GM12865 (cell line): ENCODE results near the gene ZNF444.

Source experiments
- DNase-seq: peaks from one replicate; pipeline ENCODE4 v3.0.0; 2010; ENCODE audit warnings: low read depth
- H3K4me3 ChIP-seq: 2 replicates; pipeline ENCODE4 v1.5.1; 2011; ENCODE audit warnings: mild to moderate bottlenecking, low read depth, low read length, control low read depth
- CTCF ChIP-seq: IDR thresholded peaks from 2 replicates; pipeline ENCODE4 v1.5.1; 2011; ENCODE audit warnings: low read length, control low read depth, low read depth, inconsistent platforms; ENCODE audit not compliant: insufficient read depth; ENCODE audit errors: missing control alignments

ZNF444 gene

DNA sequence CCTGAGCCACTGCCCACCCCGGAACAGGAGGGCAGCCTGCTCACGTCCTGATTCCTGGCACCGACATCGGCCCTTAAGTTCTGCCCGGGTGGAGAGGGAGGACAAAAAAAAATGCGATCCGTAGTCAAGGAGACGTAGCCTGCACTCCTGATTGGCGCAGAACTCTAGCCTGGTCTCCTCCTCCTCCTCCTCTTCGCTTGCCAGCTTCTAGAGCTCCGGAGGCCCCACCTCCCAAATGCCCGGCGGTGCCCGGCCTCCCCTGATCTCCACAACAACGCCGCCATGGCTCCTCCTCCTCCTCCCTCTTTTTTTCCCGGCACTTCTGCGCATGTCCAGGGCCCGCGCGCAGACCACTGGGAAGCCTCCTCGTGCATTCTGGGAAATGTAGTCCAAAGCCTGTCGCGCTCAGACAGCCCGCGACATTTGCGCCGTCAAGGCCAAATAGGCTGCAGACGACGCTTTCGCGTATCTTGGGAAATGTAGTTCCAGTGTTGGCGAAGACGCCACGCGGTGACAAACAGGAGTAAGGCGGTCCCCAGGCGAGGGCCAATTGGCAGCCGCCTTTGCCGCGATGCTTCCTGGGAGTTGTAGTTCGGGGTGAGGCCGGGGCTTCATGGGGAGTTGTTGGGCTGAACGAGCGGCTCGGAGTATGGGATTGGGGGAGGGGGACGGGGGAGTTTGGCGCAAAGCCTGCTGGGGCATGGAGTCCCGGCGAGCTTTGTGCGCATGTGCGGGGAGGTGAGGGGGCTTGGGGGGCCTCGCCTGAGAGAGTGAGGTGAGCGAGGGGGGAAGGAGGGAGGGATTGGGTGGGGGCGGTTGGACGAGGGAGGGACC, at the start of gene ZNF444:
Gene ZNF444 (plus strand): TSS at position 705 of the 834 bp plus-strand sequence. CDS start 5,625 bp downstream, outside the sequence.
- TF ChIP-seq CTCF, result no peak
- peak within 1 kb of the TSS; percentile 72 for H3K4me3 ChIP-seq
- DNase-seq, result peak; percentile 99

DNA sequence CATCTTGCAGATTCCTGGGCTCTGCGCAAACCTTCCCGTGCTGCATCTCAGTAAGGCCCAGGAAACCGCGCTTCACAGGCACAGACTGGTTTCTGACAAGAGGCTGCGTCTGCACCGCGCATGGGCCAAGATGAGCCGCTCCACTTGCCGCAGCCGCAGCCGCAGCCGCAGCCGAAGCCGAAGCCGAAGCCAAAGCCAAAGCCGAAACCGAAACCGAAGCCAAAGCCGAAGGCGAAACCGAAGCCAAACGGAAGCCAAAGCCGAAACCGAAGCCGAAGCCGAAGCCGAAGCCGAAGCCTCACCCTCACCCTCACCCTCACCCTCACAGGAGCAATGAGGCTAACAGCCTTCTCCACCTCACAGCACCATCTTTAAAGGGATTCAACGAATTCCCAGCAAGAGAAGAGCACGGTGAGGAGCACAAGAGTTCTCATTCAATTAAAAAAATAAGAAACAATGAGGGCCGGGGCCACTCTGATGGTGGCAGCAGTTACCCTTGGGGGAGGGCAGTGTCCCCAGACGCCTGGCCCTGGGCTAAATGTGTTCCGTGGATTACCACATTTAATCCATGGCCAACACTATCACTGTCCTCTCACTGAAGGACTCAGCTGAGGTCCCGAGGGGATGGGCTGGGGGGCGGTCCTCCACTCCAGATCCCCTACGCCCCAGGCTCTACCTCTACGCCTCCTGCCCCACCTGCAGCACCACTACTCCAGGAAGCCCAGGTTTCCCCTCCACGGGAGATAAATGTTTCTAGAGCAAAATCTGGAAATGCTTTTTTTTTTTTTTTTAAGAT, 49.1 kb upstream of the ZNF444 start:
- DNase-seq, result no peak
- no peak overlapping the region for H3K4me3 ChIP-seq

GRCh38 chr19:56092685-56093631, 48.1 kb upstream of the ZNF444 start:
- DNase-seq, result no peak
- H3K4me3 ChIP-seq, result no peak overlapping the region
- TF ChIP-seq CTCF, result no peak

More for the DNA sequence above, 49.1 kb upstream of the ZNF444 start:
- no peak for TF ChIP-seq CTCF

GRCh38 chr19:56094449-56094848, 46.6 kb upstream of the ZNF444 start:
- no peak for TF ChIP-seq CTCF
- DNase-seq, result no peak
- no peak overlapping the region for H3K4me3 ChIP-seq

DNA sequence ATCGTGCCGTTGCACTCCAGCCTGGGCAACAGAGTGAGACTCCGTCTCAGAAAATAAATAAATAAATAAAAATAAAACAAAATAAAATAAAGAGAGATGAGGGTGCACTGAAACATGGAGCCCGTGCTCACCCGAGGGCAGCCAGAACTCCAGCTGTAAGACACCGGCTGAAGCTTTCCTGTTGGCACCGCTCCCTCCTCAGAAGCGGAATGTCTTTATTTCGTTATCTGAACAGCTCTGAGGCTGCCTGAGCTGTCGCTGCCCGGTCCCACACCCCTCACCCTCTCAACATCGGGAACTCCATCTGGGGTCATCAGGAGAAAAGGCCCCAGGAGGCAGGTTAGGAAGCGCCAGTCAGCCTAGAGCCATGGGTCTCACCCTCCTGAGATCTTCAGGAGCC, 44.4 kb upstream of the ZNF444 start:
- TF ChIP-seq CTCF, result no peak
- DNase-seq, result no peak
- no peak overlapping the region for H3K4me3 ChIP-seq

GRCh38 chr19:56097306-56097705, 43.8 kb upstream of the ZNF444 start:
- no peak overlapping the region for H3K4me3 ChIP-seq
- no peak for DNase-seq
- no peak for TF ChIP-seq CTCF
